Measurements from ENCODE around the gene RAB11FIP4. TPM values are rescaled to one million over a fixed set of nuclear protein-coding genes. Genes with fewer than 3 reads are reported as not detected.

The RAB11FIP4 gene
- total and polyA plus RNA-seq, 4 donors, result 5.2 to 19.1 (median 12.8) TPM

DNA sequence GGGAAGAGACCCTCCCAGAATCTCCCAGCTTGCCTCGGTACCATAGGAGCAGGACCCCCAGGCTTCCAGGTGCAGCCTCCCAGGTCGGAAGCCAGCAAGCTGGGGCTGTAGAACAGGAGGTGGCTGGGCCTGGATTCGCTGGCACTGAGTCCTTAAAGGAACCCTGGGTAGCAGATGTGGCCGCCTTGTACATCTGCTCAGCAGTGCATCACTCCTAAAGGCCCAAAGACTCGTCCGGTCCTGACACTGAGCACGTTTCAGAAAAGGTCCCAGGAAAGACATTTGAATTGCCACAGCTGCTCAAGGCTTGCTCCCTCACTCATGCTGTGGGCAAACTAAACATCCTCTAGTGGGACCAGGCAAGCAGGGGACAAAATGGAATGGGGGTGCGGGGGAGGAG, 172.8 kb downstream of the RAB11FIP4 start:
- TF ChIP-seq, protein P1, sequence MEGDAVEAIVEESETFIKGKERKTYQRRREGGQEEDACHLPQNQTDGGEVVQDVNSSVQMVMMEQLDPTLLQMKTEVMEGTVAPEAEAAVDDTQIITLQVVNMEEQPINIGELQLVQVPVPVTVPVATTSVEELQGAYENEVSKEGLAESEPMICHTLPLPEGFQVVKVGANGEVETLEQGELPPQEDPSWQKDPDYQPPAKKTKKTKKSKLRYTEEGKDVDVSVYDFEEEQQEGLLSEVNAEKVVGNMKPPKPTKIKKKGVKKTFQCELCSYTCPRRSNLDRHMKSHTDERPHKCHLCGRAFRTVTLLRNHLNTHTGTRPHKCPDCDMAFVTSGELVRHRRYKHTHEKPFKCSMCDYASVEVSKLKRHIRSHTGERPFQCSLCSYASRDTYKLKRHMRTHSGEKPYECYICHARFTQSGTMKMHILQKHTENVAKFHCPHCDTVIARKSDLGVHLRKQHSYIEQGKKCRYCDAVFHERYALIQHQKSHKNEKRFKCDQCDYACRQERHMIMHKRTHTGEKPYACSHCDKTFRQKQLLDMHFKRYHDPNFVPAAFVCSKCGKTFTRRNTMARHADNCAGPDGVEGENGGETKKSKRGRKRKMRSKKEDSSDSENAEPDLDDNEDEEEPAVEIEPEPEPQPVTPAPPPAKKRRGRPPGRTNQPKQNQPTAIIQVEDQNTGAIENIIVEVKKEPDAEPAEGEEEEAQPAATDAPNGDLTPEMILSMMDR (IDR thresholded peaks at IDR 0.05; ENCODE audit: control extremely low read depth, extremely low read depth), result no peak
- H3K27me3 ChIP-seq (ENCODE audit: control insufficient read depth in 3 of 3, insufficient read depth in 3 of 3, low read length in 2 of 3), result peaks cover 0 to 4% (median 3%) of the 10 kb centered on the region in 3 donors
- 94 to 95% methylated on average over 8 of the region's 8 CpGs for WGBS, 2 donors
- no peak overlapping the region for H3K4me3 ChIP-seq
- peaks cover 0 to 33% (median 12%) of the 10 kb centered on the region in 5 donors for H3K4me1 ChIP-seq (ENCODE audit: control insufficient read depth in 5 of 5, insufficient read depth in 5 of 5, low read length in 5 of 5)
- ATAC-seq (ENCODE audit: insufficient read depth, low FRiP score) (no peak), DNase-seq (no peak)
- no peak overlapping the region for H3K9ac ChIP-seq (ENCODE audit: insufficient read depth in 1 of 2, low read length in 2 of 2)
- H3K9me3 ChIP-seq (ENCODE audit: control insufficient read depth in 4 of 4, insufficient read depth in 3 of 4, low read length in 3 of 4), result no peaks in the 10 kb centered on the region
- H3K27ac ChIP-seq (ENCODE audit: low read depth in 1 of 2, low read length in 1 of 2), result peak overlapping the region in 1 of 2 donors; percentile 10
- H3K36me3 ChIP-seq (ENCODE audit: control insufficient read depth in 4 of 4, insufficient read depth in 4 of 4, low read length in 4 of 4), result no peaks in the 10 kb centered on the region

DNA sequence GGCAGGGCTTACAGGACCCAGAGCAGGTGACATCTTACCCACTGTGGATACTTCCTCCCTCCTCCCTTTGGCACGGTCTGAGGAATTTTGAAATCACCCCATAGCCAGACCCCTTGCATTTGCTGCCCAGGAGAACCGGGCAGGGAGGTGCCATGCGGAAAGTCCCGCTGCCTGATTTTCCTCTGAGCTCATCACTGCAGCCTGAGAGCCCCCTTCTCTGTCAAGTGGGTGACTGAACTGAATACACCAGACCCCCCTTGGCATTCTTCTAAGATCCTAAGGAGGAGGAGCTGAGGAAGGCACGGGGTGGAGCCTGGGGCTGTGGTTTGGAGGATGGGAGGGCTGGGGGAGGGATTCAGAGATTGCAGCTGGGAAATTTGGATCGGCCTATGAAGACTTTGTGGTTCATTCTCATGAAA, 173.4 kb downstream of the RAB11FIP4 start:
- TF ChIP-seq, protein P1 (IDR thresholded peaks at IDR 0.05; ENCODE audit: control extremely low read depth, extremely low read depth), result no peak
- Histone ChIP-seq H3K9ac (ENCODE audit: insufficient read depth in 1 of 2, low read length in 2 of 2) (no peak overlapping the region), H3K9me3 (ENCODE audit: control insufficient read depth in 4 of 4, insufficient read depth in 3 of 4, low read length in 3 of 4) (no peaks in the 10 kb centered on the region), H3K36me3 (ENCODE audit: control insufficient read depth in 4 of 4, insufficient read depth in 4 of 4, low read length in 4 of 4) (no peaks in the 10 kb centered on the region), H3K27ac (ENCODE audit: low read depth in 1 of 2, low read length in 1 of 2) (no peak overlapping the region), H3K4me3 (no peak overlapping the region), H3K4me1 (ENCODE audit: control insufficient read depth in 5 of 5, insufficient read depth in 5 of 5, low read length in 5 of 5) (peaks cover 0 to 28% (median 12%) of the 10 kb centered on the region in 5 donors), H3K27me3 (ENCODE audit: control insufficient read depth in 3 of 3, insufficient read depth in 3 of 3, low read length in 2 of 3) (peaks cover 0 to 4% (median under 1%) of the 10 kb centered on the region in 3 donors)
- peak in 2 of 3 donors; percentile 33 to 40 for DNase-seq
- 43 to 44% methylated on average over 6 of the region's 6 CpGs for WGBS, 2 donors
- ATAC-seq (ENCODE audit: insufficient read depth, low FRiP score), result no peak

DNA sequence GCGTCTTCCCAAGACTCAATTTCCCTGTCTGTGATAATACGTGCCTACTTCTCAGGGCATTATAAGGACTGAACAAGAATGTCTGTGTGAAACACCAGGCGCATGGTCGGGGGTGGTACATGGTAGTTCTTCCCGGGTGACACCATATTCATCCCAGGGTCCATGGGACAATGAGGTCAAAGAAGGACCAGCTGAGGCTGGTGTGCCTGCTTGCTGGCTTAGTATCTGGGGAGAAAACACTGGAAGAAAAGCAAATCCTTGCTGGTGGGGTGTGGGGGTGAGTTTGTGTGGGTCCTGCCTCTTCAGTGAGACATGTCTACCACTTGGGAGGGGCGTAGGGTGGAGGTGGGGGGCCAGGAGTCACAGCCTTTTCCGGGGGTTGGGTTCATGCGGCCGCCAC, 174.2 kb downstream of the RAB11FIP4 start:
- WGBS, 2 donors, result 90 to 95% methylated on average over 9 of the region's 9 CpGs
- no peak for ATAC-seq (ENCODE audit: insufficient read depth, low FRiP score)
- Histone ChIP-seq H3K4me1 (ENCODE audit: control insufficient read depth in 5 of 5, insufficient read depth in 5 of 5, low read length in 5 of 5) (peaks cover 0 to 20% (median 13%) of the 10 kb centered on the region in 5 donors), H3K9ac (ENCODE audit: insufficient read depth in 1 of 2, low read length in 2 of 2) (no peak overlapping the region), H3K36me3 (ENCODE audit: control insufficient read depth in 4 of 4, insufficient read depth in 4 of 4, low read length in 4 of 4) (no peaks in the 10 kb centered on the region), H3K9me3 (ENCODE audit: control insufficient read depth in 4 of 4, insufficient read depth in 3 of 4, low read length in 3 of 4) (no peaks in the 10 kb centered on the region), H3K4me3 (no peak overlapping the region), H3K27me3 (ENCODE audit: control insufficient read depth in 3 of 3, insufficient read depth in 3 of 3, low read length in 2 of 3) (no peaks in the 10 kb centered on the region), H3K27ac (ENCODE audit: low read depth in 1 of 2, low read length in 1 of 2) (peak overlapping the region in 1 of 2 donors; percentile 26)
- TF ChIP-seq, protein P1 (IDR thresholded peaks at IDR 0.05; ENCODE audit: control extremely low read depth, extremely low read depth), result no peak
- DNase-seq, result no peak

Measured in lung (tissue), 12 donors.